NCI-H1092 (cell line): ENCODE measurements around the gene SYNRG.

Experiments used
- DNase-seq: peaks from one replicate; lab custom pipeline; 2025; lab: John Stamatoyannopoulos, UW

The SYNRG gene

GRCh38 chr17:37598145-37598544 is 11.1 kb downstream of the SYNRG start:
- DNase-seq = no peak

- DNase-seq = no peak
Observed at GRCh38 chr17:37592291-37592690, 16.9 kb downstream of the SYNRG start.

GRCh38 chr17:37585066-37585465 is 24.2 kb downstream of the SYNRG start:
- no peak for DNase-seq

GRCh38 chr17:37576281-37576680 is 32.9 kb downstream of the SYNRG start:
- DNase-seq = no peak

GRCh38 chr17:37574427-37574826 is 34.8 kb downstream of the SYNRG start:
- DNase-seq = no peak

GRCh38 chr17:37571674-37572073 is 37.5 kb downstream of the SYNRG start:
- DNase-seq = no peak

- no peak for DNase-seq
Observed at GRCh38 chr17:37570527-37571093, 38.6 kb downstream of the SYNRG start.

- DNase-seq = no peak
Observed at GRCh38 chr17:37568350-37569053, 40.7 kb downstream of the SYNRG start.

- DNase-seq = no peak
Observed at GRCh38 chr17:37567538-37567937, 41.7 kb downstream of the SYNRG start.

GRCh38 chr17:37567137-37567536 is 42.1 kb downstream of the SYNRG start:
- no peak for DNase-seq

- DNase-seq = no peak
Observed at GRCh38 chr17:37564252-37564651, 45.0 kb downstream of the SYNRG start.

- no peak for DNase-seq
Observed at GRCh38 chr17:37562016-37562745, 47.0 kb downstream of the SYNRG start.

- DNase-seq = no peak
Observed at GRCh38 chr17:37558299-37558698, 50.9 kb downstream of the SYNRG start.

GRCh38 chr17:37557482-37557881 is 51.7 kb downstream of the SYNRG start:
- DNase-seq = no peak

- no peak for DNase-seq
Observed at GRCh38 chr17:37555386-37555785, 53.8 kb downstream of the SYNRG start.

- no peak for DNase-seq
Observed at GRCh38 chr17:37553401-37553966, 55.7 kb downstream of the SYNRG start.

- DNase-seq = no peak
Observed at GRCh38 chr17:37551788-37552187, 57.4 kb downstream of the SYNRG start.

GRCh38 chr17:37547986-37548385 is 61.2 kb downstream of the SYNRG start:
- DNase-seq = no peak

GRCh38 chr17:37546302-37546701 is 62.9 kb downstream of the SYNRG start:
- no peak for DNase-seq

GRCh38 chr17:37545486-37545885 is 63.7 kb downstream of the SYNRG start:
- no peak for DNase-seq

- DNase-seq = no peak
Observed at GRCh38 chr17:37543637-37544052, 65.6 kb downstream of the SYNRG start.

- no peak for DNase-seq
Observed at GRCh38 chr17:37541880-37542660, 67.1 kb downstream of the SYNRG start.
